Measurements from ENCODE around the gene CDKAL1.

- no peak for TF ChIP-seq CTCF (IDR thresholded peaks at IDR 0.05)
- TF ChIP-seq POLR2A (IDR thresholded peaks at IDR 0.05), result no peak
Observed at GRCh38 chr6:20686142-20686541, 151.9 kb downstream of the CDKAL1 start.
